Calu3 (cell line): Measurements from ENCODE around the gene VDAC1. TPM values are rescaled to one million over a fixed set of nuclear protein-coding genes. Genes with fewer than 3 reads are reported as not detected.

ENCODE experiments used
- BruUV-seq: library from RNA; stranded (reverse); fragments of 400-500 nt; replicated peaks from 2 replicates; lab custom pipeline; 2021; lab: Mats Ljungman, UMichigan
- CTCF ChIA-PET: fragments of 300-600 bp; sonication (Branson Sonifier 250); formaldehyde crosslinking; loops from one replicate; lab custom pipeline; 2022; ENCODE audit warnings: antibody characterized with exemption; lab: Charles Lee
- DNase-seq: peaks from one replicate; pipeline ENCODE4 v3.0.0; 2022
- H3K27ac Mint-ChIP-seq: one replicate; pipeline ENCODE4 v1.8.0; 2022; ENCODE audit warnings: mixed read lengths; ENCODE audit not compliant: unreplicated experiment
- H3K27me3 Mint-ChIP-seq: one replicate; pipeline ENCODE4 v1.8.0; 2022; ENCODE audit warnings: mixed read lengths; ENCODE audit not compliant: unreplicated experiment
- H3K36me3 Mint-ChIP-seq: one replicate; pipeline ENCODE4 v1.8.0; 2022; ENCODE audit warnings: mild to moderate bottlenecking, moderate library complexity, mixed read lengths; ENCODE audit not compliant: insufficient read depth, unreplicated experiment
- H3K4me1 Mint-ChIP-seq: one replicate; pipeline ENCODE4 v1.8.0; 2022; ENCODE audit warnings: mild to moderate bottlenecking, low read depth, mixed read lengths; ENCODE audit not compliant: unreplicated experiment
- H3K4me3 Mint-ChIP-seq: one replicate; pipeline ENCODE4 v1.8.0; 2022; ENCODE audit warnings: mild to moderate bottlenecking, low read depth, moderate library complexity, mixed read lengths; ENCODE audit not compliant: unreplicated experiment
- H3K9me3 Mint-ChIP-seq: one replicate; pipeline ENCODE4 v1.8.0; 2022; ENCODE audit warnings: low read depth, mixed read lengths; ENCODE audit not compliant: unreplicated experiment
- intact Hi-C: fragments of 100-400 bp; cut with micrococcal nuclease; formaldehyde crosslinking; loops from one replicate; pipeline ENCODE4 v1.10.0; 2022; ENCODE audit not compliant: unreplicated experiment
- total RNA-seq: library from RNA; stranded (reverse); gene quantifications from 2 replicates; pipeline ENCODE4 v1.2.3, GENCODE V29; 2022
- TF ChIP-seq, protein P1 (sequence below): fragments of 200-600 bp; IDR thresholded peaks from one replicate; pipeline ENCODE4 v1.8.0; 2022; ENCODE audit warnings: antibody characterized with exemption; ENCODE audit not compliant: unreplicated experiment

Gene VDAC1
- total RNA-seq, 1 experiment from 2014 or later = 410 TPM

DNA sequence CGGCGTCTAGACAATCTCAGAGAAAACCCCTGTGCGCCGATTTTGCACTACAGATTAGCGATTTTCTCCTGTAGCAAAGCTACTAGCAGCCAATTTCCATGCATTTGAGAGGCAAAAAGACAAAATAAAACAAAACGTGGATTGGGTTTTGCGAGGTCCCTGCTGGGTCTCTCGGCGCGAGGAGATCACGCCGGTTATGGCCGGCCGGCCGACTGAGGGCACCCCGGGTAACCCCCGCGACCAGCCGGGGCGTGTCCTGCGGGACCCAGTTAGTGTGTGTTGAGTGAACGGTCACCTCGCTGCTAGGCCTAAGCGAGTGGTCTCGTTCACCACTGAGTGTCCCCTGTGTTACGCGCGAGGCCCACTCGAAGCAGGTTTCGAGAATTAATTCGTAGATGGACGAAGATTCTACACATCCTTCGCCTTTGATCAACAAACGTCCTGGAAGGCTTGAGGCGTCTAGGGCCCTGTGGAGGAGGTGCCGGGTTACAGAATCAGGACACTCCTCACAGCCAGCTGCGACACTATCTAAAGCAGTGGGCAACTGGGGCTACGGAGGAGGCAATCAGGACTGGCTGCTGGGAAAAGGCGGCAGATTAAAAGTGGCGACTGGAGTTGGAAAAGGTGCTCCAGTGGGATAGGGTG is 764 bp upstream of the VDAC1 start:
- peaks cover 62% of the 10 kb centered on the region for H3K36me3 Mint-ChIP-seq
- intact Hi-C loops = no loop called here
- peak overlapping the region; percentile 74 for H3K27ac Mint-ChIP-seq
- CTCF ChIA-PET = interaction anchor here (0.7 to 1.9 kb wide), 8 partner anchors 13 to 135 kb away, joined by 3 to 7 read pairs (median 4); no protein-coding TSS in a partner anchor
- DNase-seq = peak; percentile 58
- H3K27me3 Mint-ChIP-seq = no peaks in the 10 kb centered on the region
- H3K4me3 Mint-ChIP-seq = peak overlapping the region; percentile 93
- TF ChIP-seq, protein P1, sequence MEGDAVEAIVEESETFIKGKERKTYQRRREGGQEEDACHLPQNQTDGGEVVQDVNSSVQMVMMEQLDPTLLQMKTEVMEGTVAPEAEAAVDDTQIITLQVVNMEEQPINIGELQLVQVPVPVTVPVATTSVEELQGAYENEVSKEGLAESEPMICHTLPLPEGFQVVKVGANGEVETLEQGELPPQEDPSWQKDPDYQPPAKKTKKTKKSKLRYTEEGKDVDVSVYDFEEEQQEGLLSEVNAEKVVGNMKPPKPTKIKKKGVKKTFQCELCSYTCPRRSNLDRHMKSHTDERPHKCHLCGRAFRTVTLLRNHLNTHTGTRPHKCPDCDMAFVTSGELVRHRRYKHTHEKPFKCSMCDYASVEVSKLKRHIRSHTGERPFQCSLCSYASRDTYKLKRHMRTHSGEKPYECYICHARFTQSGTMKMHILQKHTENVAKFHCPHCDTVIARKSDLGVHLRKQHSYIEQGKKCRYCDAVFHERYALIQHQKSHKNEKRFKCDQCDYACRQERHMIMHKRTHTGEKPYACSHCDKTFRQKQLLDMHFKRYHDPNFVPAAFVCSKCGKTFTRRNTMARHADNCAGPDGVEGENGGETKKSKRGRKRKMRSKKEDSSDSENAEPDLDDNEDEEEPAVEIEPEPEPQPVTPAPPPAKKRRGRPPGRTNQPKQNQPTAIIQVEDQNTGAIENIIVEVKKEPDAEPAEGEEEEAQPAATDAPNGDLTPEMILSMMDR = no peak
- peaks cover 44% of the 10 kb centered on the region for H3K4me1 Mint-ChIP-seq
- BruUV-seq = no TSS peak
- H3K9me3 Mint-ChIP-seq = no peaks in the 10 kb centered on the region

DNA sequence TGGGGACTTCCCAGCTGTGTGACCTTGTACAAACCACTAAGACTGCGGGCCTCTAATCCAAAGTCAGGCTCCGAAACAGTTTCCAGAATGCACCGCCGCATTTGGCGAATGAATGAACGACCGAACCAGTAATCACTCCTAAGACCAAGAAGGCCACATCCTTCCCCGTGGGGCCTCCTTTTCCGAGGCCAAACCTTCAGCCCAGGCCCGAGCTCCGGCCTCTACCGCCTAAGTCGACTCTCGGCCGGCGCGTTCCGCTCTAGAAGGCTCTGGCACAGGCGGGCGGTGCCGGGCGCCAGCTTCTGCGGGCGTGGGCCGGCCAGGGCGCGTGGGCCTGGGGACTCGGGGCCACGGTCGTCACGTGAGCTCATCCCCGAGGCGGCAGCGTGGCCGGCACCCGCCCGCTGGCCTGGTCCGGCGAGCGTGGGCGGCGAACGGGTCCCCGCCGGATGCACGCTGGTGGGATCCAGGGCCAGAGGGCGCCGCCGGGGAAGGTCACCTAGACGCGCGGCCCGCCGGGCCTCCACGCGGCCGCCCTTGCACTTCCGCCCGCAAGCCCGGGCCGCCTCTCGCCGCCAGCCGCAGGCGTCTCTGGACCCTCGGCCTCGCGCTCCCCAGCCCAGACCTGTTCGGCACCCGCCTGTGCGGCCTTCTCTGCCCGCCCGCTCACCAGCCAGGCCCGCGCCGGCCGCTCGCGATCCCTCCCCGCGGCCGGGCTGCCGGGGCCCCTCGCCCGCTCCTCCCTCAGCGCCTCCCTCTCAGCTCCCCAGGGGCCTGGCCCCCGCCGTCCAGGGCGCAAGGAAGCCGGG is 754 bp downstream of the VDAC1 start:
- peak overlapping the region; percentile 93 for H3K4me3 Mint-ChIP-seq
- TF ChIP-seq, protein P1 = no peak
- CTCF ChIA-PET = interaction anchor here (1.0 to 1.9 kb wide), 7 partner anchors 22 to 146 kb away, joined by 3 to 6 read pairs (median 5); no protein-coding TSS in a partner anchor
- intact Hi-C loops = no loop called here
- BruUV-seq = no TSS peak
- peaks cover 62% of the 10 kb centered on the region for H3K36me3 Mint-ChIP-seq
- peak overlapping the region; percentile 18 for H3K27ac Mint-ChIP-seq
- peaks cover 59% of the 10 kb centered on the region for H3K4me1 Mint-ChIP-seq
- H3K27me3 Mint-ChIP-seq = no peaks in the 10 kb centered on the region
- peak; percentile 48 for DNase-seq
- no peaks in the 10 kb centered on the region for H3K9me3 Mint-ChIP-seq

DNA sequence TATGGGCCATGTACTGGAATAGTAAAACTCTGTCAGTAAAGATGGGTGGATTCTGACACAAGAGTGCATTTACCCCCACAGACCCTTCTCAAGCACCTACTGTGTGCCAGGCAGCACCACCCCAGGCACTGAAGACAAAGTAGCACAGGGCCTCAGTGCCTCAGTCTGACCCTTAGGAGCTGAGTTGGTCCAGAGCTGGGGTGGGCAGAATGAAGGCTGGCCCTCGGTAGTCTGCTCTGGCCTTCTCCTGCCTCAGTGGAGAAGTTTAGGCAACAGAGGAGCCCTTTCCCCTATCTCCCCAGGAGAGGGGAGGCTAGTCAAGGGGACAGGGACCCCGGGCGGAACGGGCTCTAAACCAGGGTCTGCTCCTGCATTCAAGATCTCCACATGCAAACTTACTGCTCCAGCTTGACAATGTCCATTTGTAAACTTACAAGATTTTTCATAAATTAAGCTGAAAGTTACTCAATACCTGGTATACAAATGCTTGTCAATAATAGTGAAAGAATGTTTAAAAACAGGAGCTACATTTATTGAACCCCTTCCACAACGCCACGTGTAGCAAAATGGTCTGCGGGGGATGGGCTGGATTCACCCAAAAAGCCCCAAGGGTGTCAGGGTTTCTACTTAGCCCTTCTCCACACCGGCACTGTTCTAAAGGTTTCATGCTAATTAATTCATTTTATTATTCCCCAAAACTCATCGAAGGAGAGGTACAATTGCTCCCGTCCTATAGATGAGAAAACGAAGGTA is 1.5 kb downstream of the VDAC1 start:
- TSS peak; percentile 46 for BruUV-seq
- no peak for DNase-seq
- H3K4me3 Mint-ChIP-seq = peak overlapping the region; percentile 93
- H3K9me3 Mint-ChIP-seq = no peaks in the 10 kb centered on the region
- intact Hi-C loops = no loop called here
- TF ChIP-seq, protein P1 = no peak
- H3K27ac Mint-ChIP-seq = peak overlapping the region; percentile 18
- CTCF ChIA-PET = interaction anchor here (0.6 to 1.5 kb wide), 5 partner anchors 12 to 147 kb away, joined by 3 to 6 read pairs (median 4); no protein-coding TSS in a partner anchor
- peaks cover 62% of the 10 kb centered on the region for H3K36me3 Mint-ChIP-seq
- H3K4me1 Mint-ChIP-seq = peaks cover 65% of the 10 kb centered on the region
- H3K27me3 Mint-ChIP-seq = no peaks in the 10 kb centered on the region
